Mammary epithelial cell (primary cell): ENCODE data around the gene IFI16.

Experiments used
- EZH2 ChIP-seq: IDR thresholded peaks from 2 replicates; pipeline ENCODE4 v1.6.1; 2012; ENCODE audit warnings: low read length, inconsistent platforms, borderline replicate concordance
- TF ChIP-seq, protein P1 (sequence below), 2 donors: IDR thresholded peaks in 1 of 2; conservative IDR thresholded peaks in 1 of 2; 2 replicates each; pipeline ENCODE4 v1.5.1; 2011 to 2012; ENCODE audit warnings: inconsistent platforms in 2 of 2, low read length in 2 of 2, mild to moderate bottlenecking in 2 of 2, control low read depth in 1 of 2, low read depth in 1 of 2; ENCODE audit not compliant: insufficient read depth in 1 of 2; ENCODE audit errors: extremely low read depth in 1 of 2

DNA sequence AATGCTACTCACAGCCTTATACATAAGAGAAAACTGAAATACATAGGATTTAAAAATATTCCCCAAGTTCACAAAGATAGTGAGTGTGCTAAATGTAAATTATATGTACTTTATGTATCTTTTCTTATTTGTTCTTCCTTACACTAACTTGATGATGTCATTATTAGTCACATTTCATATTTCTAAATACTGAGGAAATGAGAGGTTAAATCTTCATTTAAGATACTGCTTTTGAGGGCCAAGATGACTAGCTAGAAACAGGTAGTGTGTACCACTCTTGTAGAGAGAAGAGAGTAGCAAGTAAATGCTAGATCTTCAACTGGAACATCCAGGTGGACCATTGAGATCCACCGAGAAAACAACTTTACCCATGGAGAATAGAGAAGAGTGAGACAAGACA is 48.5 kb upstream of the IFI16 start:
- TF ChIP-seq, protein P1, sequence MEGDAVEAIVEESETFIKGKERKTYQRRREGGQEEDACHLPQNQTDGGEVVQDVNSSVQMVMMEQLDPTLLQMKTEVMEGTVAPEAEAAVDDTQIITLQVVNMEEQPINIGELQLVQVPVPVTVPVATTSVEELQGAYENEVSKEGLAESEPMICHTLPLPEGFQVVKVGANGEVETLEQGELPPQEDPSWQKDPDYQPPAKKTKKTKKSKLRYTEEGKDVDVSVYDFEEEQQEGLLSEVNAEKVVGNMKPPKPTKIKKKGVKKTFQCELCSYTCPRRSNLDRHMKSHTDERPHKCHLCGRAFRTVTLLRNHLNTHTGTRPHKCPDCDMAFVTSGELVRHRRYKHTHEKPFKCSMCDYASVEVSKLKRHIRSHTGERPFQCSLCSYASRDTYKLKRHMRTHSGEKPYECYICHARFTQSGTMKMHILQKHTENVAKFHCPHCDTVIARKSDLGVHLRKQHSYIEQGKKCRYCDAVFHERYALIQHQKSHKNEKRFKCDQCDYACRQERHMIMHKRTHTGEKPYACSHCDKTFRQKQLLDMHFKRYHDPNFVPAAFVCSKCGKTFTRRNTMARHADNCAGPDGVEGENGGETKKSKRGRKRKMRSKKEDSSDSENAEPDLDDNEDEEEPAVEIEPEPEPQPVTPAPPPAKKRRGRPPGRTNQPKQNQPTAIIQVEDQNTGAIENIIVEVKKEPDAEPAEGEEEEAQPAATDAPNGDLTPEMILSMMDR (conservative IDR thresholded peaks at IDR 0.05 in 1 of 2, IDR thresholded peaks at IDR 0.05 in 1 of 2; ENCODE audit: extremely low read depth in 1 of 2, insufficient read depth in 1 of 2, low read depth in 1 of 2, low read length in 2 of 2) = no peak
- TF ChIP-seq EZH2 = no peak
